Brain microvascular endothelial cell (primary cell): ENCODE data around the gene RAB40C.

Experiments
- DNase-seq: peaks from one replicate; pipeline ENCODE4 v3.0.0-alpha.2; 2020
- H3K27ac ChIP-seq: fragments of 250-450 bp; sonication (Bioruptor Pico); 2 replicates; pipeline ENCODE4 v1.5.1; 2020; ENCODE audit warnings: mild to moderate bottlenecking, moderate library complexity
- H3K27me3 ChIP-seq: fragments of 250-450 bp; sonication (Bioruptor Pico); replicated peaks from 2 replicates; pipeline ENCODE4 v1.5.1; 2020; ENCODE audit warnings: mild to moderate bottlenecking
- H3K36me3 ChIP-seq: fragments of 250-450 bp; sonication (Bioruptor Pico); replicated peaks from 2 replicates; pipeline ENCODE4 v1.5.1; 2020; ENCODE audit warnings: mild to moderate bottlenecking
- H3K4me3 ChIP-seq: 2 replicates; pipeline ENCODE4 v1.5.1; 2011; ENCODE audit warnings: low read depth, mild to moderate bottlenecking, control low read depth, low read length, moderate library complexity
- in situ Hi-C: cut with HindIII; loops from 2 replicates; pipeline ENCODE4 v1.10.0; 2017; ENCODE audit warnings: low sequenced_read_pairs, low pct_ligation_motif_present
- TF ChIP-seq, protein P1 (sequence below): IDR thresholded peaks from 2 replicates; pipeline ENCODE4 v1.5.1; 2011; ENCODE audit warnings: low read depth, mild to moderate bottlenecking, moderate library complexity, low read length, control low read depth, inconsistent platforms; ENCODE audit errors: missing control alignments

Gene RAB40C

DNA sequence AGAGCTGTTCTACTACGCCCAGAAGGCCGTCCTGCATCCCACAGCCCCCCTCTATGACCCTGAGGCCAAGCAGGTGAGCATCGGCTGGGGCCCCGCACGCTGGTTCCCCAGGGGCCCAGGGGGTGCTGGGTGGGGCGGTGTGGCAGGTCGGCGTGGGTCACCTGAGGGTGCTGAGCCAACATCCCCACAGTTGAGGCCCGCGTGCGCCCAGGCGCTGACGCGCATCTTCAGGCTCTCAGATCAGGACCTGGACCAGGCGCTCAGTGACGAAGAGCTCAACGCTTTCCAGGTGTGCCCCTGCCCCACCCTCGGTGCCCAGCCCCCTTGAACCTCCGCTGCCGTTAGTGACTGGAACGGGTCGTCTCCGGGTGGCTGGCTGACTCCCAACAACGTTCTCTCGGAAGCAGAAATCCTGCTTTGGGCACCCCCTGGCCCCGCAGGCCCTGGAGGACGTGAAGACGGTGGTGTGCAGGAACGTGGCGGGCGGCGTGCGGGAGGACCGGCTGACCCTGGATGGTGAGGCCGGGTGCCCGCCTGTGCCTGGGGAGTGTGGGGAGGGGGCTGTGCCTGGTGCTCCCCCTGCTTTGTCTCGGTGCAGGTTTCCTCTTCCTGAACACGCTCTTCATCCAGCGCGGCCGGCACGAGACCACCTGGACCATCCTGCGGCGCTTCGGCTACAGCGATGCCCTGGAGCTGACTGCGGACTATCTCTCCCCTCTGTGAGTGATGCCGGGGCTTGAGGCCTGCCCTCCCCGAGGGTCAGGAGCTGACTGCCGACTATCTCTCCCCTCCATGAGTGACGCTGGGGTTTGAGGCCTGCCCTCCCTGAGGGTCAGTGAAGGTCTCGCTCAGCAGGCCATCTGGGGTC is 80.9 kb downstream of the RAB40C start:
- no peak overlapping the region for H3K27ac ChIP-seq
- in situ Hi-C loops, result no loop called here
- TF ChIP-seq, protein P1, sequence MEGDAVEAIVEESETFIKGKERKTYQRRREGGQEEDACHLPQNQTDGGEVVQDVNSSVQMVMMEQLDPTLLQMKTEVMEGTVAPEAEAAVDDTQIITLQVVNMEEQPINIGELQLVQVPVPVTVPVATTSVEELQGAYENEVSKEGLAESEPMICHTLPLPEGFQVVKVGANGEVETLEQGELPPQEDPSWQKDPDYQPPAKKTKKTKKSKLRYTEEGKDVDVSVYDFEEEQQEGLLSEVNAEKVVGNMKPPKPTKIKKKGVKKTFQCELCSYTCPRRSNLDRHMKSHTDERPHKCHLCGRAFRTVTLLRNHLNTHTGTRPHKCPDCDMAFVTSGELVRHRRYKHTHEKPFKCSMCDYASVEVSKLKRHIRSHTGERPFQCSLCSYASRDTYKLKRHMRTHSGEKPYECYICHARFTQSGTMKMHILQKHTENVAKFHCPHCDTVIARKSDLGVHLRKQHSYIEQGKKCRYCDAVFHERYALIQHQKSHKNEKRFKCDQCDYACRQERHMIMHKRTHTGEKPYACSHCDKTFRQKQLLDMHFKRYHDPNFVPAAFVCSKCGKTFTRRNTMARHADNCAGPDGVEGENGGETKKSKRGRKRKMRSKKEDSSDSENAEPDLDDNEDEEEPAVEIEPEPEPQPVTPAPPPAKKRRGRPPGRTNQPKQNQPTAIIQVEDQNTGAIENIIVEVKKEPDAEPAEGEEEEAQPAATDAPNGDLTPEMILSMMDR, result no peak
- H3K4me3 ChIP-seq, result no peak overlapping the region
- H3K36me3 ChIP-seq, result peaks cover 51% of the 10 kb centered on the region
- DNase-seq, result no peak
- H3K27me3 ChIP-seq, result no peaks in the 10 kb centered on the region

DNA sequence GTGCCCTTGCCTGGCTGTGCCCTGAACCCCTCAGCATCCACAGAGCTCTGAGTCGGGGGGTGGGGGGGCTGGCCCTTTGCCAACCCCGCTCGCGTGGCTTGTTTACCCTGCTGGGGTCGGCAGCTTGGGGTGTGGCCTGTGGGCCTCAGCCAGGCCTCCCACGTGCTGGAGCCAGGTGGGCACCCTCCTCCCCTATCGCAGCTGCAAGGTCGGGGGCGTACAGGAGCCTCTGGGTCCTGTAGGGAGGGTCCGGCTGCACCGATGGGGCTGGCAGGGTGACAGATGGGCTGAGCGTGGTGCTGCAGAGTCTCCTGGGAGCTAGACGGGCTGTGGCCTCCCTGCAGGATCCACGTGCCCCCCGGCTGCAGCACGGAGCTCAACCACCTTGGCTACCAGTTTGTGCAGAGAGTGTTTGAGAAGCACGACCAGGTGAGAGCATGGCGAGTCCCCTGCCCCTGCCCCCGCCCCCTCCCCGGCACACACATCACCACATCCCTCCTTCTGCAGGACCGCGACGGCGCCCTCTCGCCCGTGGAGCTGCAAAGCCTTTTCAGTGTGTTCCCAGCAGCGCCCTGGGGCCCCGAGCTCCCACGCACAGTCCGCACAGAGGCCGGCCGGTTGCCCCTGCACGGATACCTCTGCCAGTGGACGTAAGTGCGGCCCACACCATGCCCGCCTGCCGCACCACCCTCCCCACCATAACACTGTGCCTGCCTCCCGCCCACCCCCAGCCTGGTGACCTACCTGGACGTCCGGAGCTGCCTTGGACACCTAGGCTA is 81.7 kb downstream of the RAB40C start:
- H3K4me3 ChIP-seq, result no peak overlapping the region
- no peak overlapping the region for H3K27ac ChIP-seq
- TF ChIP-seq, protein P1, result no peak
- in situ Hi-C loops, result no loop called here
- no peak for DNase-seq
- no peaks in the 10 kb centered on the region for H3K27me3 ChIP-seq
- H3K36me3 ChIP-seq, result peaks cover 51% of the 10 kb centered on the region

DNA sequence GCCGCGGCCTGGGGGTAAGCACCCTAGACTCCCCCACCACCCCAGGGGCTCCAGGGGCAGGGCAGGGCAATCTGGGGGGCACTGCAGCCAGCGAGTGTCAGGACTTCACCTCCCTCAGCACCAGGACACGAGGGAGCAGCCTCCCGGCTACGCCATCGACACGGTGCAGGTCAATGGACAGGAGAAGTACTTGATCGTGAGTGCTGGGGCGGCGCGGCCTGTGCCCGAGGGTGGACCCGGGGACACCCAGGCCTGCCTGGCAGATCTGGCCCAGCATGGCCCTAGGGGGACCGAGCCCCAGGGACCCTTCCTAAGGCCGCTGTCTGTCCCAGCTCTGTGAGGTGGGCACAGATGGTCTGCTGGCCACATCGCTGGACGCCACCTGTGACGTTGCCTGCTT is 82.5 kb downstream of the RAB40C start:
- H3K36me3 ChIP-seq, result peaks cover 51% of the 10 kb centered on the region
- H3K27me3 ChIP-seq, result no peaks in the 10 kb centered on the region
- H3K4me3 ChIP-seq, result no peak overlapping the region
- in situ Hi-C loops, result no loop called here
- no peak overlapping the region for H3K27ac ChIP-seq
- TF ChIP-seq, protein P1, result no peak
- DNase-seq, result no peak

DNA sequence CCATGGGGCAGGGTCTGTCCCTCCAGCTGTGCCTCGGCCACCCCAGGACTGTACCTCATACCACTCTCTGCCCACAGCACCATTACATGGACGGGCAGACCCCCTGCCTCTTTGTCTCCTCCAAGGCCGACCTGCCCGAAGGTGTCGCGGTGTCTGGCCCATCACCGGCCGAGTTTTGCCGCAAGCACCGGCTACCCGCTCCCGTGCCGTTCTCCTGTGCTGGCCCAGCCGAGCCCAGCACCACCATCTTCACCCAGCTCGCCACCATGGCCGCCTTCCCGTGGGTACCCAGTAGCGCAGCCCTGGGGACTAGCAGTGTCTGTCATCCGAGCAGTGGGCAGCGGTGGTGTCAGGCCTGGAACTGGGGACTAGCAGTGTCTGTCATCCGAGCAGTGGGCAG is 83.0 kb downstream of the RAB40C start:
- Histone ChIP-seq H3K27me3 (no peaks in the 10 kb centered on the region), H3K27ac (no peak overlapping the region), H3K4me3 (no peak overlapping the region), H3K36me3 (peaks cover 51% of the 10 kb centered on the region)
- TF ChIP-seq, protein P1, result no peak
- DNase-seq, result no peak
- in situ Hi-C loops, result no loop called here

DNA sequence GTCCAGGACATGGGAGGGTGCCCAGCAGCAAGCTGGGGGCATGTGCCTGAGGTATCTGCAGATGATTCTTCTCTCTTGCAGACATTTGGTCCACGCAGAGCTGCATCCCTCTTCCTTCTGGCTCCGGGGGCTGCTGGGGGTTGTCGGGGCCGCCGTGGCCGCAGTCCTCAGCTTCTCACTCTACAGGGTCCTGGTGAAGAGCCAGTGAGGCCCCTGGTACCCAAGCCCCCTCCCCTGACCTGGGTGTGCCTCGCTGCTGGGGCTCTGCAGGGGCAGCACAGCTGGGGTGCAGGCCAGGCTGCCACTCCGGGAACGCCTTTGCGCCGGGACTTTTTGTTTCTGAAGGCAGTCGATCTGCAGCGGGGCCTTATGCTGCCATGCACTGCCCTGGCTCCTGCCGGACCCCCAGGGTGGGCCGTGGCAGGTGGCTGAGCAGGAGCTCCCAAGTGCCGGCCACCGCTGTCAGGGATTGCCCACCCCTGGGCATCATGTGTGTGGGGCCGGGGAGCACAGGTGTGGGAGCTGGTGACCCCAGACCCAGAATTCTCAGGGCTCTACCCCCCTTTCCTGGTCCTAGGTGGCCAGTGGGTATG is 83.6 kb downstream of the RAB40C start:
- Histone ChIP-seq H3K4me3 (no peak overlapping the region), H3K36me3 (peaks cover 51% of the 10 kb centered on the region), H3K27ac (no peak overlapping the region), H3K27me3 (no peaks in the 10 kb centered on the region)
- DNase-seq, result no peak
- in situ Hi-C loops, result no loop called here
- TF ChIP-seq, protein P1, result no peak
